ENCODE measurements around the gene ERCC2. TPM values are rescaled to one million over a fixed set of nuclear protein-coding genes. Genes with fewer than 3 reads are reported as not detected.

ERCC2 gene
- total RNA-seq, 4 donors from 2014 or later, result 3.0 to 46.2 (median 9.2) TPM

GRCh38 chr19:45368127-45368526, 2.2 kb downstream of the ERCC2 start:
- intact Hi-C loops (cut with DNase I; ENCODE audit: low total_unique reads), result no loop called here
- 90 to 91% methylated on average over 2 to 4 of the region's 4 CpGs for WGBS, 2 donors (ENCODE audit: low coverage in 1 of 2)
- in situ Hi-C loops (cut with MboI; ENCODE audit: low pct_ligation_motif_present in 1 of 4, low pct_unique_long_range_greater_than_20kb in 1 of 4, low sequenced_read_pairs in 3 of 4), result no loop called here
- TF ChIP-seq CTCF (IDR thresholded peaks at IDR 0.05) (no peak), POLR2A (IDR thresholded peaks at IDR 0.05) (no peak), EP300 (IDR thresholded peaks at IDR 0.05; ENCODE audit: low read depth) (no peak), POLR2AphosphoS5 (IDR thresholded peaks at IDR 0.05) (no peak)
- no peak for DNase-seq
- Histone ChIP-seq H3K4me3 (no peak overlapping the region), H3K9me3 (no peaks in the 10 kb centered on the region), H3K4me1 (peaks cover 0 to 15% (median 7%) of the 10 kb centered on the region in 4 donors), H3K27ac (no peak overlapping the region), H3K27me3 (no peaks in the 10 kb centered on the region), H3K36me3 (no peaks in the 10 kb centered on the region)

GRCh38 chr19:45364696-45365095, 5.7 kb downstream of the ERCC2 start:
- TF ChIP-seq POLR2AphosphoS5 (IDR thresholded peaks at IDR 0.05) (no peak), CTCF (IDR thresholded peaks at IDR 0.05) (no peak), POLR2A (IDR thresholded peaks at IDR 0.05) (no peak), EP300 (IDR thresholded peaks at IDR 0.05; ENCODE audit: low read depth) (no peak)
- Histone ChIP-seq H3K4me1 (peaks cover 0 to 6% (median 4%) of the 10 kb centered on the region in 4 donors), H3K27ac (no peak overlapping the region), H3K27me3 (no peaks in the 10 kb centered on the region), H3K9me3 (no peaks in the 10 kb centered on the region), H3K36me3 (no peaks in the 10 kb centered on the region), H3K4me3 (no peak overlapping the region)
- WGBS, 2 donors (ENCODE audit: low coverage in 1 of 2), result 95% methylated on average over 12 of the region's 12 CpGs; no CpG with 5 or more reads in 1 of the 2 donors
- intact Hi-C loops (cut with DNase I; ENCODE audit: low total_unique reads) (no loop called here), in situ Hi-C loops (cut with MboI; ENCODE audit: low pct_ligation_motif_present in 1 of 4, low pct_unique_long_range_greater_than_20kb in 1 of 4, low sequenced_read_pairs in 3 of 4) (no loop called here)
- DNase-seq, result no peak

GRCh38 chr19:45363861-45364459, 6.4 kb downstream of the ERCC2 start:
- H3K27me3 ChIP-seq, result no peaks in the 10 kb centered on the region

GRCh38 chr19:45362291-45362690, 8.1 kb downstream of the ERCC2 start:
- DNase-seq, result no peak
- no peaks in the 10 kb centered on the region for H3K36me3 ChIP-seq
- no peaks in the 10 kb centered on the region for H3K27me3 ChIP-seq
- no peak overlapping the region for H3K4me3 ChIP-seq
- WGBS, 2 donors (ENCODE audit: low coverage in 1 of 2), result 89 to 100% methylated on average over 2 to 16 of the region's 16 CpGs
- H3K27ac ChIP-seq, result no peak overlapping the region
- intact Hi-C loops (cut with DNase I; ENCODE audit: low total_unique reads) (no loop called here), in situ Hi-C loops (cut with MboI; ENCODE audit: low pct_ligation_motif_present in 1 of 4, low pct_unique_long_range_greater_than_20kb in 1 of 4, low sequenced_read_pairs in 3 of 4) (no loop called here)
- TF ChIP-seq CTCF (IDR thresholded peaks at IDR 0.05) (no peak), POLR2A (IDR thresholded peaks at IDR 0.05) (no peak), POLR2AphosphoS5 (IDR thresholded peaks at IDR 0.05) (no peak), EP300 (IDR thresholded peaks at IDR 0.05; ENCODE audit: low read depth) (no peak)
- H3K4me1 ChIP-seq, result no peaks in the 10 kb centered on the region
- no peaks in the 10 kb centered on the region for H3K9me3 ChIP-seq

More at GRCh38 chr19:45363861-45364459, 6.4 kb downstream of the ERCC2 start:
- TF ChIP-seq EP300 (IDR thresholded peaks at IDR 0.05; ENCODE audit: low read depth) (no peak), POLR2A (IDR thresholded peaks at IDR 0.05) (no peak), POLR2AphosphoS5 (IDR thresholded peaks at IDR 0.05) (no peak), CTCF (IDR thresholded peaks at IDR 0.05) (no peak)
- Histone ChIP-seq H3K4me1 (no peaks in the 10 kb centered on the region), H3K36me3 (no peaks in the 10 kb centered on the region), H3K4me3 (no peak overlapping the region), H3K9me3 (no peaks in the 10 kb centered on the region), H3K27ac (no peak overlapping the region)
- 95% methylated on average over 42 of the region's 44 CpGs; no CpG with 5 or more reads in 1 of the 2 donors for WGBS, 2 donors (ENCODE audit: low coverage in 1 of 2)
- no peak for DNase-seq
- in situ Hi-C loops (cut with MboI; ENCODE audit: low pct_ligation_motif_present in 1 of 4, low pct_unique_long_range_greater_than_20kb in 1 of 4, low sequenced_read_pairs in 3 of 4), result no loop called here
- intact Hi-C loops (cut with DNase I; ENCODE audit: low total_unique reads), result no loop called here

Data from transverse colon (tissue), 4 donors.